Measurements from ENCODE around the gene NKD1.

Gene NKD1

GRCh38 chr16:50515218-50515617, 33.0 kb upstream of the NKD1 start:
- no peak for DNase-seq (ENCODE audit: extremely low read depth, low read depth)
- TF ChIP-seq CTCF (IDR thresholded peaks at IDR 0.05; ENCODE audit: low read depth, low read length) = no peak

- no peak for DNase-seq (ENCODE audit: extremely low read depth, low read depth)
- no peak for TF ChIP-seq CTCF (IDR thresholded peaks at IDR 0.05; ENCODE audit: low read depth, low read length)
These were observed 31.8 kb upstream of the NKD1 start for GRCh38 chr16:50516401-50516800.

GRCh38 chr16:50516890-50517289, 31.3 kb upstream of the NKD1 start:
- TF ChIP-seq CTCF (IDR thresholded peaks at IDR 0.05; ENCODE audit: low read depth, low read length) = no peak
- no peak for DNase-seq (ENCODE audit: extremely low read depth, low read depth)

- no peak for DNase-seq (ENCODE audit: extremely low read depth, low read depth)
- TF ChIP-seq CTCF (IDR thresholded peaks at IDR 0.05; ENCODE audit: low read depth, low read length) = no peak
These were observed 30.5 kb upstream of the NKD1 start for GRCh38 chr16:50517450-50518252.

GRCh38 chr16:50519001-50519400, 29.2 kb upstream of the NKD1 start:
- TF ChIP-seq CTCF (IDR thresholded peaks at IDR 0.05; ENCODE audit: low read depth, low read length) = no peak
- DNase-seq (ENCODE audit: extremely low read depth, low read depth) = no peak

- no peak for DNase-seq (ENCODE audit: extremely low read depth, low read depth)
- TF ChIP-seq CTCF (IDR thresholded peaks at IDR 0.05; ENCODE audit: low read depth, low read length) = no peak
These were observed 28.6 kb upstream of the NKD1 start for GRCh38 chr16:50519602-50520001.

GRCh38 chr16:50520451-50521245, 27.5 kb upstream of the NKD1 start:
- DNase-seq (ENCODE audit: extremely low read depth, low read depth) = no peak
- no peak for TF ChIP-seq CTCF (IDR thresholded peaks at IDR 0.05; ENCODE audit: low read depth, low read length)
